RWPE1 (cell line): ENCODE results near the gene CNTNAP2.

Experiments
- CTCF ChIA-PET: fragments of 350-600 bp; sonication (Branson Sonifier 250); formaldehyde crosslinking; extraction: SDS; loops from one replicate; lab custom pipeline; 2021; lab: Yijun Ruan, JAX
- POLR2A ChIA-PET: fragments of 400-600 bp; formaldehyde crosslinking; extraction: SDS; loops from one replicate; lab custom pipeline; 2020; ENCODE audit warnings: antibody characterized with exemption; ENCODE audit not compliant: low non-redundant PET; lab: Yijun Ruan, JAX
- DNase-seq: peaks from one replicate; pipeline ENCODE4 v3.0.0; 2012; ENCODE audit warnings: low spot score
- H3K27ac ChIP-seq: fragments of 450-650 bp; 2 replicates; pipeline ENCODE4 v1.5.1; 2017
- CTCF ChIP-seq: fragments of 450-650 bp; conservative IDR thresholded peaks from 2 replicates; pipeline ENCODE4 v1.5.1; 2017; ENCODE audit warnings: low read depth, mild to moderate bottlenecking

Gene CNTNAP2

GRCh38 chr7:148230883-148231282 is 2114.3 kb downstream of the CNTNAP2 start:
- no peak for DNase-seq
- TF ChIP-seq CTCF = no peak

GRCh38 chr7:148232784-148233183 is 2116.2 kb downstream of the CNTNAP2 start:
- POLR2A ChIA-PET = no interaction called here
- no peak overlapping the region for H3K27ac ChIP-seq
- DNase-seq = no peak
- CTCF ChIA-PET = interaction anchor here (1.0 kb wide), 1 partner anchor 28 kb away, joined by 3 read pairs; no protein-coding TSS in a partner anchor
- no peak for TF ChIP-seq CTCF

More at GRCh38 chr7:148230883-148231282, 2114.3 kb downstream of the CNTNAP2 start:
- H3K27ac ChIP-seq = no peak overlapping the region
- ChIA-PET CTCF (no interaction called here), POLR2A (no interaction called here)

GRCh38 chr7:148234715-148235114 is 2118.1 kb downstream of the CNTNAP2 start:
- CTCF ChIA-PET = no interaction called here
- POLR2A ChIA-PET = no interaction called here
- DNase-seq = no peak
- H3K27ac ChIP-seq = no peak overlapping the region
- TF ChIP-seq CTCF = no peak

GRCh38 chr7:148238761-148239325 is 2122.2 kb downstream of the CNTNAP2 start:
- CTCF ChIA-PET = interaction anchor here (0.7 kb wide), 1 partner anchor 35 kb away, joined by 3 read pairs; no protein-coding TSS in a partner anchor
- H3K27ac ChIP-seq = no peak overlapping the region
- POLR2A ChIA-PET = no interaction called here
- no peak for TF ChIP-seq CTCF
- DNase-seq = no peak

- H3K27ac ChIP-seq = no peak overlapping the region
- ChIA-PET CTCF (interaction anchor here (0.6 to 1.0 kb wide), 2 partner anchors 41 to 214 kb away, joined by 3 read pairs; no protein-coding TSS in a partner anchor), POLR2A (no interaction called here)
- TF ChIP-seq CTCF = no peak
- DNase-seq = no peak
Observed at GRCh38 chr7:148241700-148242293, 2125.2 kb downstream of the CNTNAP2 start.

GRCh38 chr7:148242294-148242821 is 2125.8 kb downstream of the CNTNAP2 start:
- H3K27ac ChIP-seq = no peak overlapping the region
- peak; percentile 48 for DNase-seq
- ChIA-PET CTCF (interaction anchor here (0.6 to 1.0 kb wide), 3 partner anchors 23 to 214 kb away, joined by 3 to 5 read pairs (median 4); no protein-coding TSS in a partner anchor), POLR2A (no interaction called here)
- TF ChIP-seq CTCF = peak; percentile 90
